IMR-90 (cell line): ENCODE results near the gene WASF1. TPM values are rescaled to one million over a fixed set of nuclear protein-coding genes. Genes with fewer than 3 reads are reported as not detected.

Experiments used
- ATAC-seq: fragments of 200-7000 bp; cut with Tn5 transposase; 2 replicates; pipeline ENCODE4 v1.9.1; 2020; ENCODE audit warnings: low read depth, mild to moderate bottlenecking, moderate library complexity
- BruUV-seq: library from RNA; stranded (reverse); fragments of 400-500 nt; replicated peaks from 2 replicates; lab custom pipeline; 2021; lab: Mats Ljungman, UMichigan
- CTCF ChIA-PET: fragments of 300-600 bp; formaldehyde crosslinking; extraction: SDS; loops from one replicate; lab custom pipeline; 2021; ENCODE audit warnings: antibody characterized with exemption; lab: Yijun Ruan, JAX
- POLR2A ChIA-PET: fragments of 300-600 bp; sonication (Branson Sonifier 250); formaldehyde crosslinking; loops from one replicate; lab custom pipeline; 2022; ENCODE audit warnings: antibody characterized with exemption; ENCODE audit not compliant: unreplicated experiment; lab: Charles Lee
- DNase-seq: peaks from one replicate; pipeline ENCODE4 v3.0.0; 2013
- H2AFZ ChIP-seq: replicated peaks from 2 replicates; pipeline ENCODE3; 2013; ENCODE audit warnings: low read length, mild to moderate bottlenecking; ENCODE audit not compliant: poor library complexity
- H2AK5ac ChIP-seq: 2 replicates; pipeline ENCODE4 v1.6.1; 2013; ENCODE audit warnings: low read depth, low read length, inconsistent platforms
- H2AK9ac ChIP-seq: replicated peaks from 2 replicates; pipeline ENCODE3; 2013; ENCODE audit warnings: mild to moderate bottlenecking, low read depth, low read length, moderate library complexity; ENCODE audit not compliant: poor library complexity
- H2BK120ac ChIP-seq: 2 replicates; pipeline ENCODE4 v1.6.1; 2013; ENCODE audit warnings: low read depth, low read length, inconsistent platforms
- H2BK15ac ChIP-seq: 3 replicates; pipeline ENCODE4 v1.6.1; 2013; ENCODE audit warnings: low read depth, low read length, inconsistent platforms
- H2BK20ac ChIP-seq: 2 replicates; pipeline ENCODE4 v1.6.1; 2013; ENCODE audit warnings: low read depth, mild to moderate bottlenecking, inconsistent platforms, low read length, moderate library complexity
- H2BK5ac ChIP-seq: 2 replicates; pipeline ENCODE4 v1.6.1; 2013; ENCODE audit warnings: mild to moderate bottlenecking, low read depth, low read length, inconsistent platforms; ENCODE audit not compliant: poor library complexity, severe bottlenecking
- H3K14ac ChIP-seq: replicated peaks from 2 replicates; pipeline ENCODE4 v1.6.1; 2013; ENCODE audit warnings: low read depth, low read length, inconsistent platforms
- H3K18ac ChIP-seq: 2 replicates; pipeline ENCODE4 v1.6.1; 2013; ENCODE audit warnings: low read depth, low read length, control low read depth
- H3K23ac ChIP-seq: 2 replicates; pipeline ENCODE4 v1.6.1; 2013; ENCODE audit warnings: low read depth, low read length, inconsistent platforms
- H3K27ac ChIP-seq: 2 replicates; pipeline ENCODE4 v1.5.1; 2013; ENCODE audit warnings: mild to moderate bottlenecking, control low read depth, low read length; ENCODE audit not compliant: insufficient read depth
- H3K27me3 ChIP-seq: 2 replicates; pipeline ENCODE4 v1.6.1; 2013; ENCODE audit warnings: low read length; ENCODE audit not compliant: control insufficient read depth, insufficient read depth
- H3K36me3 ChIP-seq: 2 replicates; pipeline ENCODE4 v1.6.1; 2013; ENCODE audit warnings: low read length, mixed read lengths; ENCODE audit not compliant: control insufficient read depth, insufficient read depth
- H3K4ac ChIP-seq: 2 replicates; pipeline ENCODE4 v1.6.1; 2013; ENCODE audit warnings: low read depth, low read length, inconsistent platforms
- H3K4me1 ChIP-seq: 2 replicates; pipeline ENCODE4 v1.6.1; 2013; ENCODE audit warnings: low read length, mixed read lengths; ENCODE audit not compliant: control insufficient read depth, insufficient read depth
- H3K4me2 ChIP-seq: 2 replicates; pipeline ENCODE4 v1.6.1; 2013; ENCODE audit warnings: low read depth, mild to moderate bottlenecking, control low read depth, low read length, moderate library complexity
- H3K4me3 ChIP-seq: 2 replicates; pipeline ENCODE4 v1.5.1; 2013; ENCODE audit warnings: low read depth, mild to moderate bottlenecking, control low read depth, low read length, moderate library complexity; ENCODE audit not compliant: insufficient read depth
- H3K56ac ChIP-seq: 2 replicates; pipeline ENCODE4 v1.6.1; 2013; ENCODE audit warnings: low read length, inconsistent platforms; ENCODE audit not compliant: insufficient read depth; ENCODE audit errors: extremely low read depth
- H3K79me1 ChIP-seq, 2 experiments: 2 replicates each; pipeline ENCODE4 v1.6.1; 2013; ENCODE audit warnings: low read length in 2 of 2, inconsistent platforms in 1 of 2, low read depth in 1 of 2
- H3K9ac ChIP-seq: 2 replicates; pipeline ENCODE4 v1.6.1; 2013; ENCODE audit warnings: low read depth, low read length, control low read depth
- H3K9me1 ChIP-seq: 2 replicates; pipeline ENCODE4 v1.6.1; 2013; ENCODE audit warnings: low read length, inconsistent platforms; ENCODE audit not compliant: insufficient read depth
- H3K9me3 ChIP-seq: 2 replicates; pipeline ENCODE4 v1.6.1; 2013; ENCODE audit warnings: low read length; ENCODE audit not compliant: control insufficient read depth, insufficient read depth
- H4K20me1 ChIP-seq: 2 replicates; pipeline ENCODE4 v1.6.1; 2013; ENCODE audit warnings: low read length, inconsistent platforms; ENCODE audit not compliant: insufficient read depth
- H4K5ac ChIP-seq: 2 replicates; pipeline ENCODE4 v1.6.1; 2013; ENCODE audit warnings: mild to moderate bottlenecking, low read depth, low read length, control low read depth
- H4K8ac ChIP-seq, 2 experiments: 2 replicates each; pipeline ENCODE4 v1.6.1; 2013; ENCODE audit warnings: low read depth in 2 of 2, low read length in 2 of 2, control low read depth in 1 of 2, inconsistent platforms in 1 of 2
- H4K91ac ChIP-seq: 2 replicates; pipeline ENCODE4 v1.6.1; 2013; ENCODE audit warnings: low read depth, low read length, inconsistent platforms; ENCODE audit not compliant: insufficient read depth
- BHLHE40 ChIP-seq: fragments of 150-350 bp; IDR thresholded peaks from 2 replicates; pipeline ENCODE4 v1.6.1; 2016; ENCODE audit warnings: mild to moderate bottlenecking, low read depth, low read length
- MAZ ChIP-seq: IDR thresholded peaks from 2 replicates; pipeline ENCODE4 v1.6.1; 2012; ENCODE audit warnings: low read depth, mild to moderate bottlenecking, low read length, improper control_type of control experiment, moderate library complexity, borderline replicate concordance
- POLR2A ChIP-seq: IDR thresholded peaks from 2 replicates; pipeline ENCODE4 v1.6.1; 2012; ENCODE audit warnings: mild to moderate bottlenecking, low read depth, low read length
- RAD21 ChIP-seq: IDR thresholded peaks from 2 replicates; pipeline ENCODE4 v1.6.1; 2012; ENCODE audit warnings: low read length, improper control_type of control experiment
- RCOR1 ChIP-seq: IDR thresholded peaks from 2 replicates; pipeline ENCODE4 v1.6.1; 2012; ENCODE audit warnings: mild to moderate bottlenecking, low read length, improper control_type of control experiment; ENCODE audit not compliant: insufficient replicate concordance
- RFX5 ChIP-seq: IDR thresholded peaks from 2 replicates; pipeline ENCODE4 v1.8.0; 2012; ENCODE audit warnings: low read depth, mild to moderate bottlenecking, low read length, moderate library complexity
- SMC3 ChIP-seq: fragments of 150-350 bp; IDR thresholded peaks from 2 replicates; pipeline ENCODE4 v1.6.1; 2016; ENCODE audit warnings: low read depth, mild to moderate bottlenecking, antibody characterized with exemption, low read length, moderate library complexity
- USF2 ChIP-seq: fragments of 150-350 bp; IDR thresholded peaks from 2 replicates; pipeline ENCODE4 v1.6.1; 2017; ENCODE audit warnings: mild to moderate bottlenecking, antibody characterized with exemption, low read length, low read depth
- dilution Hi-C: fragments of 300-500 bp; cut with HindIII; formaldehyde crosslinking; loops from one replicate; pipeline ENCODE4 v1.14.3; 2018; ENCODE audit warnings: low sequenced_read_pairs; ENCODE audit not compliant: unreplicated experiment
- in situ Hi-C: fragments of 300-500 bp; cut with MboI; formaldehyde crosslinking; loops from 3 replicates; pipeline ENCODE4 v1.14.3; 2019; ENCODE audit warnings: low sequenced_read_pairs, inconsistent platforms, mixed read lengths
- intact Hi-C: fragments of 100-400 bp; cut with micrococcal nuclease; formaldehyde crosslinking; loops from 2 replicates; pipeline ENCODE4 v1.10.0; 2022
- polyA plus RNA-seq, 3 experiments: library from polyadenylated mRNA; depleted of rRNA; stranded (reverse); fragments of >200 nt; gene quantifications; 2 replicates each; pipeline ENCODE4 v1.2.3, GENCODE V29; 2012; ENCODE audit warnings: low replicate concordance in 1 of 3
- total RNA-seq: library from RNA; depleted of rRNA; stranded (reverse); fragments of >200 nt; gene quantifications from 2 replicates; pipeline ENCODE4 v1.2.3, GENCODE V29; 2012

The WASF1 gene
- total and polyA plus RNA-seq, 2 of the 4 experiments (the other 2 are of a cell fraction): 3.0 to 17.3 TPM

GRCh38 chr6:110114004-110114403, 65.5 kb downstream of the WASF1 start:
- no peak overlapping the region for H2AK9ac ChIP-seq
- dilution Hi-C loops: no loop called here
- CTCF ChIA-PET: no interaction called here
- no peak overlapping the region for H2BK15ac ChIP-seq
- H2AK5ac ChIP-seq: no peak overlapping the region
- H2BK20ac ChIP-seq: no peak overlapping the region
- ATAC-seq (no peak), DNase-seq (no peak)
- in situ Hi-C loops: no loop called here
- H2AFZ ChIP-seq: no peak overlapping the region
- H3K56ac ChIP-seq: no peak overlapping the region
- no peak for TF ChIP-seq RAD21
- no peak for TF ChIP-seq SMC3
- no peak for TF ChIP-seq RCOR1
- no peak for TF ChIP-seq MAZ
- no peak for TF ChIP-seq RFX5
- TF ChIP-seq USF2: no peak
- TF ChIP-seq BHLHE40: no peak
- TF ChIP-seq POLR2A: no peak
- H3K9me1 ChIP-seq: no peaks in the 10 kb centered on the region
- H3K9ac ChIP-seq: no peak overlapping the region
- no peak overlapping the region for H3K23ac ChIP-seq
- no peak overlapping the region for H4K5ac ChIP-seq
- H2BK5ac ChIP-seq: no peak overlapping the region
- H3K18ac ChIP-seq: no peak overlapping the region
- no peak overlapping the region for H4K8ac ChIP-seq
- H3K4me3 ChIP-seq: no peak overlapping the region
- intact Hi-C loops: no loop called here
- H4K20me1 ChIP-seq: no peaks in the 10 kb centered on the region
- no peak overlapping the region for H3K14ac ChIP-seq
- no peak overlapping the region for H2BK120ac ChIP-seq
- H3K4me2 ChIP-seq: no peak overlapping the region
- no peaks in the 10 kb centered on the region for H3K27me3 ChIP-seq
- no TSS peak for BruUV-seq
- 0 out of 4 replicates have a peak, but pooled peaks cover 0 to 4% of the 10 kb centered on the region in 2 experiments for H3K79me1 ChIP-seq
- no peaks in the 10 kb centered on the region for H3K9me3 ChIP-seq
- H3K4me1 ChIP-seq: no peaks in the 10 kb centered on the region
- H4K91ac ChIP-seq: no peak overlapping the region
- no peak overlapping the region for H3K4ac ChIP-seq
- no peak overlapping the region for H3K27ac ChIP-seq
- POLR2A ChIA-PET: no interaction called here
- no peaks in the 10 kb centered on the region for H3K36me3 ChIP-seq
